HCT116 (cell line): ENCODE results near the gene PRICKLE2. TPM values are rescaled to one million over a fixed set of nuclear protein-coding genes. Genes with fewer than 3 reads are reported as not detected.

ENCODE experiments used
- ATAC-seq: fragments of 200-7000 bp; cut with Tn5 transposase; 2 replicates; pipeline ENCODE4 v1.9.1; 2020; ENCODE audit warnings: mild to moderate bottlenecking, moderate library complexity
- BruUV-seq: library from RNA; stranded (reverse); fragments of 400-500 nt; replicated peaks from 2 replicates; lab custom pipeline; 2021; lab: Mats Ljungman, UMichigan
- CTCF ChIA-PET: fragments of 300-600 bp; sonication (Branson Sonifier 250); formaldehyde crosslinking; loops from one replicate; lab custom pipeline; 2021; ENCODE audit warnings: antibody characterized with exemption; lab: Charles Lee
- POLR2A ChIA-PET: fragments of 300-600, 350-600 bp; sonication (Branson Sonifier 250); formaldehyde crosslinking; loops from one replicate; lab custom pipeline; 2021; ENCODE audit warnings: antibody characterized with exemption; lab: Charles Lee
- RAD21 ChIA-PET, 2 experiments: fragments of 300-600 bp; sonication (Branson Sonifier 250); formaldehyde crosslinking; loops; one replicate each; lab custom pipeline; 2023; ENCODE audit warnings: low total read pairs in 2 of 2; ENCODE audit not compliant: uncharacterized antibody in 2 of 2, unreplicated experiment in 2 of 2, low non-redundant PET in 1 of 2; lab: Charles Lee
- DNase-seq: peaks from one replicate; pipeline ENCODE4 v3.0.0-alpha.2; 2010; ENCODE audit warnings: low read depth, low spot score
- H2AFZ ChIP-seq: fragments of 200-600 bp; shearing (Covaris generic), sonication (generic); 2 replicates; pipeline ENCODE4 v1.6.1; 2017; ENCODE audit warnings: low read depth, mixed run types, mixed read lengths, antibody characterized with exemption, low read length; ENCODE audit not compliant: poor library complexity, severe bottlenecking
- H3K27ac ChIP-seq: 2 replicates; pipeline ENCODE4 v1.5.1; 2012; ENCODE audit warnings: low read depth, low read length
- H3K27me3 ChIP-seq: fragments of 200-600 bp; sonication (generic); 2 replicates; pipeline ENCODE4 v1.6.1; 2016; ENCODE audit warnings: mixed run types, low read length, mixed read lengths; ENCODE audit not compliant: insufficient read depth
- H3K36me3 ChIP-seq, 2 experiments: fragments of 200-500 bp in 1 of 2; fragments of 200-600 bp in 1 of 2; sonication (Bioruptor generic) in 1 of 2; sonication (generic) in 1 of 2; 2 replicates each; pipeline versions ENCODE4 v1.5.1 to v1.6.1; 2014 to 2016; ENCODE audit warnings: low read length in 2 of 2, inconsistent platforms in 1 of 2, mixed read lengths in 1 of 2, mixed run types in 1 of 2; ENCODE audit not compliant: insufficient read depth in 2 of 2, control insufficient read depth in 1 of 2
- H3K4me1 ChIP-seq, 2 experiments: fragments of 200-600 bp in 1 of 2; sonication (generic) in 1 of 2; 2 replicates each; pipeline versions ENCODE4 v1.5.1 to v1.6.1; 2012 to 2017; ENCODE audit warnings: low read length in 2 of 2, inconsistent platforms in 1 of 2, mild to moderate bottlenecking in 1 of 2, mixed read lengths in 1 of 2, mixed run types in 1 of 2, moderate library complexity in 1 of 2; ENCODE audit not compliant: insufficient read depth in 2 of 2, control insufficient read depth in 1 of 2
- H3K4me2 ChIP-seq: fragments of 200-600 bp; sonication (generic); 2 replicates; pipeline ENCODE4 v1.6.1; 2017; ENCODE audit warnings: mixed run types, low read length, mixed read lengths
- H3K4me3 ChIP-seq, 2 experiments: fragments of 200-600 bp in 1 of 2; sonication (generic) in 1 of 2; replicated peaks in 1 of 2; 2 replicates each; pipeline ENCODE4 v1.5.1; 2011 to 2016; ENCODE audit warnings: low read length in 2 of 2, control low read depth in 1 of 2, low read depth in 1 of 2, mild to moderate bottlenecking in 1 of 2, mixed read lengths in 1 of 2, mixed run types in 1 of 2
- H3K79me2 ChIP-seq: fragments of 200-600 bp; sonication (generic); 2 replicates; pipeline ENCODE4 v1.6.1; 2017; ENCODE audit warnings: mild to moderate bottlenecking, mixed run types, low read length, moderate library complexity, mixed read lengths; ENCODE audit not compliant: insufficient read depth
- H3K9ac ChIP-seq: fragments of 200-600 bp; sonication (generic); 2 replicates; pipeline ENCODE4 v1.6.1; 2016; ENCODE audit warnings: low read length, mixed read lengths
- H3K9me2 ChIP-seq: fragments of 200-600 bp; sonication (generic), shearing (Covaris generic); 2 replicates; pipeline ENCODE4 v1.6.1; 2017; ENCODE audit warnings: mixed run types, mild to moderate bottlenecking, moderate library complexity; ENCODE audit not compliant: insufficient read depth
- H3K9me3 ChIP-seq, 2 experiments: fragments of 200-500 bp in 1 of 2; fragments of 200-600 bp in 1 of 2; sonication (Bioruptor generic) in 1 of 2; sonication (generic) in 1 of 2; 2 replicates each; pipeline ENCODE4 v1.6.1; 2014 to 2017; ENCODE audit warnings: low read length in 2 of 2, mixed read lengths in 2 of 2, inconsistent platforms in 1 of 2, low read depth in 1 of 2, mild to moderate bottlenecking in 1 of 2, mixed run types in 1 of 2, moderate library complexity in 1 of 2; ENCODE audit not compliant: control insufficient read depth in 1 of 2, insufficient read depth in 1 of 2
- H4K20me1 ChIP-seq: fragments of 200-600 bp; sonication (generic), shearing (Covaris generic); 2 replicates; pipeline ENCODE4 v1.6.1; 2017; ENCODE audit warnings: mixed run types, mild to moderate bottlenecking, moderate library complexity; ENCODE audit not compliant: insufficient read depth
- CBX3 ChIP-seq: IDR thresholded peaks from 2 replicates; pipeline ENCODE4 v1.6.1; 2012; ENCODE audit warnings: low read depth
- CEBPB ChIP-seq: IDR thresholded peaks from 2 replicates; pipeline ENCODE4 v1.6.1; 2012; ENCODE audit warnings: low read depth
- EGR1 ChIP-seq: IDR thresholded peaks from 2 replicates; pipeline ENCODE4 v1.6.1; 2012; ENCODE audit warnings: low read depth
- ELF1 ChIP-seq: IDR thresholded peaks from 2 replicates; pipeline ENCODE4 v1.6.1; 2012; ENCODE audit warnings: low read depth, borderline replicate concordance
- EZH2 ChIP-seq: fragments of 200-600 bp; sonication (generic); IDR thresholded peaks from 2 replicates; pipeline ENCODE4 v1.6.1; 2017; ENCODE audit warnings: antibody characterized with exemption, mixed run types
- JUND ChIP-seq: IDR thresholded peaks from 2 replicates; pipeline ENCODE4 v1.6.1; 2012
- POLR2A ChIP-seq: IDR thresholded peaks from 2 replicates; pipeline ENCODE4 v1.7.0; 2011; ENCODE audit warnings: borderline replicate concordance; ENCODE audit not compliant: insufficient read depth, insufficient read length; ENCODE audit errors: extremely low read depth
- POLR2AphosphoS5 ChIP-seq: IDR thresholded peaks from 2 replicates; pipeline ENCODE4 v1.6.1; 2011; ENCODE audit warnings: mild to moderate bottlenecking, low read depth, low read length, moderate library complexity
- RAD21 ChIP-seq: IDR thresholded peaks from 2 replicates; pipeline ENCODE4 v1.6.1; 2012; ENCODE audit warnings: low read depth, mild to moderate bottlenecking
- SP1 ChIP-seq: IDR thresholded peaks from 2 replicates; pipeline ENCODE4 v1.6.1; 2012; ENCODE audit warnings: low read depth
- TCF7L2 ChIP-seq: IDR thresholded peaks from 2 replicates; pipeline ENCODE4 v1.7.0; 2011; ENCODE audit warnings: borderline replicate concordance, inconsistent platforms; ENCODE audit not compliant: insufficient read depth, insufficient read length; ENCODE audit errors: extremely low read depth
- YY1 ChIP-seq: IDR thresholded peaks from 2 replicates; pipeline ENCODE4 v1.6.1; 2011; ENCODE audit warnings: low read length, low read depth, moderate library complexity, mild to moderate bottlenecking; ENCODE audit not compliant: insufficient replicate concordance; ENCODE audit errors: extremely low read depth
- ZFX ChIP-seq: fragments of 450-650 bp; IDR thresholded peaks from 2 replicates; pipeline ENCODE4 v1.6.1; 2017
- ZNF274 ChIP-seq: fragments of 200-500 bp; sonication (Bioruptor generic); IDR thresholded peaks from 2 replicates; pipeline ENCODE4 v1.6.1; 2014; ENCODE audit warnings: mild to moderate bottlenecking, low read depth, low read length, inconsistent platforms
- intact Hi-C: fragments of 100-400 bp; cut with micrococcal nuclease; formaldehyde crosslinking; loops from 2 replicates; pipeline ENCODE4 v1.10.0; 2022
- total RNA-seq: library from RNA; stranded (reverse); gene quantifications from one replicate; pipeline ENCODE4 v1.2.1, GENCODE V29; 2021; ENCODE audit not compliant: unreplicated experiment
- TF ChIP-seq, protein P1 (sequence below), 3 experiments: fragments of 200-600 bp in 1 of 3; sonication (generic) in 1 of 3; IDR thresholded peaks in 2 of 3; conservative IDR thresholded peaks in 1 of 3; 2 replicates each; pipeline ENCODE4 v1.5.1; 2012 to 2017; ENCODE audit warnings: low read depth in 2 of 3, low read length in 2 of 3, antibody characterized with exemption in 1 of 3, borderline replicate concordance in 1 of 3, control low read depth in 1 of 3, mild to moderate bottlenecking in 1 of 3, mixed read lengths in 1 of 3, mixed run types in 1 of 3, moderate library complexity in 1 of 3; ENCODE audit not compliant: insufficient read depth in 1 of 3
- TF ChIP-seq, protein P2 (sequence below): IDR thresholded peaks from 2 replicates; pipeline ENCODE4 v1.6.1; 2012; ENCODE audit warnings: low read depth
- TF ChIP-seq, protein P3 (sequence below): IDR thresholded peaks from 2 replicates; pipeline ENCODE4 v1.6.1; 2012

The PRICKLE2 gene
- total RNA-seq, 1 experiment from 2014 or later = 0.05 TPM

DNA sequence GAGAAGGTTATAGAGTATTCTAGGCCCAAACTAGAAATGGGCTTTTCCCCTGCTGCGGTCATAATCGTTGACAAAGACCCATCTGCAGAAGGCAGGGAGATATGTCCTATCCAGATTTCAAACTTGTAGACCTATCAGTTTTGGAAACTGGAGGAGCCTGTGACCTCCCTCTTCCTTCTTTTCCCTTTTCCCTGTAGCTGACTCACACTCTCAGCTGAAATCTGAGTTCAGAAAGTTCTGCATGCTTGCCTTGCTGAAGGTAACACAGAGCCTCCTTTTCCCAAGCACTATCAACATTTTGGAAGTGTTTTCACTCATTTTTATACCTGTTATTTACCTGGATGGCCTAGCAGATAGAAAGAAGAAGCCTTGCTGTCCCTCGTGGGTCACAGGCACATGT, 142.9 kb downstream of the PRICKLE2 start:
- Histone ChIP-seq H3K79me2 (no peaks in the 10 kb centered on the region), H3K4me2 (no peak overlapping the region), H3K9ac (no peak overlapping the region), H3K27me3 (peaks cover 6% of the 10 kb centered on the region), H3K36me3 (no peaks in the 10 kb centered on the region), H3K9me2 (no peaks in the 10 kb centered on the region), H4K20me1 (no peaks in the 10 kb centered on the region), H2AFZ (no peak overlapping the region), H3K4me3 (no peak overlapping the region), H3K4me1 (peaks cover 0 to 9% of the 10 kb centered on the region in 2 experiments; a peak in 2 of 4 replicates), H3K27ac (no peak overlapping the region), H3K9me3 (no peaks in the 10 kb centered on the region)
- CTCF ChIA-PET = no interaction called here
- TF ChIP-seq YY1 = no peak
- no peak for TF ChIP-seq POLR2AphosphoS5
- ATAC-seq (no peak), DNase-seq (no peak)
- RAD21 ChIA-PET = no interaction called here
- BruUV-seq = no TSS peak
- intact Hi-C loops = no loop called here
- POLR2A ChIA-PET = no interaction called here

DNA sequence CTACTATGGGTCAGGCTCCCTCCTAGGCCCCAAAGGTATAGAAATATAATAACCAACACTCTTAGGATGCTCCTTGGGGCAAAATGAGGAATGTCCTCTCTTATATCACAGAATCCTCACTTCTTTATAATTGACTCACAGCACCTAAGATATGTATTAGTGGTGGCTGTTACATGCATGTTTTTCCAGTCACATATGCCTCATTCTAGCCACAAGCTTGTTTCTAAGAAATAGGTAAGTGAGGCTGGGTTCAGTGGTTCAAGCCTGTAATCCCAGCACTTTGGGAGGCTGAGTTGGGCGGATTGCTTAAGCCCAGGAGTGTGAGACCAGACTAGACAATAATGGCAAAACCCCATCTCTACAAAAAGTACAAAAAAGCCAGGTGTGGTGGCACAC, 144.0 kb downstream of the PRICKLE2 start:
- Histone ChIP-seq H3K79me2 (no peaks in the 10 kb centered on the region), H3K27ac (no peak overlapping the region), H2AFZ (no peak overlapping the region), H3K4me3 (no peak overlapping the region), H3K9me2 (no peaks in the 10 kb centered on the region), H4K20me1 (no peaks in the 10 kb centered on the region), H3K36me3 (no peaks in the 10 kb centered on the region), H3K9me3 (no peaks in the 10 kb centered on the region), H3K4me2 (no peak overlapping the region), H3K27me3 (peaks cover 9% of the 10 kb centered on the region; the same call in 1 of the 2 replicates), H3K9ac (no peak overlapping the region), H3K4me1 (peaks cover 0 to 9% of the 10 kb centered on the region in 2 experiments; a peak in 2 of 4 replicates)
- DNase-seq (no peak), ATAC-seq (no peak)
- BruUV-seq = no TSS peak
- POLR2A ChIA-PET = no interaction called here
- intact Hi-C loops = no loop called here
- CTCF ChIA-PET = no interaction called here
- RAD21 ChIA-PET = no interaction called here
- TF ChIP-seq, protein P1, sequence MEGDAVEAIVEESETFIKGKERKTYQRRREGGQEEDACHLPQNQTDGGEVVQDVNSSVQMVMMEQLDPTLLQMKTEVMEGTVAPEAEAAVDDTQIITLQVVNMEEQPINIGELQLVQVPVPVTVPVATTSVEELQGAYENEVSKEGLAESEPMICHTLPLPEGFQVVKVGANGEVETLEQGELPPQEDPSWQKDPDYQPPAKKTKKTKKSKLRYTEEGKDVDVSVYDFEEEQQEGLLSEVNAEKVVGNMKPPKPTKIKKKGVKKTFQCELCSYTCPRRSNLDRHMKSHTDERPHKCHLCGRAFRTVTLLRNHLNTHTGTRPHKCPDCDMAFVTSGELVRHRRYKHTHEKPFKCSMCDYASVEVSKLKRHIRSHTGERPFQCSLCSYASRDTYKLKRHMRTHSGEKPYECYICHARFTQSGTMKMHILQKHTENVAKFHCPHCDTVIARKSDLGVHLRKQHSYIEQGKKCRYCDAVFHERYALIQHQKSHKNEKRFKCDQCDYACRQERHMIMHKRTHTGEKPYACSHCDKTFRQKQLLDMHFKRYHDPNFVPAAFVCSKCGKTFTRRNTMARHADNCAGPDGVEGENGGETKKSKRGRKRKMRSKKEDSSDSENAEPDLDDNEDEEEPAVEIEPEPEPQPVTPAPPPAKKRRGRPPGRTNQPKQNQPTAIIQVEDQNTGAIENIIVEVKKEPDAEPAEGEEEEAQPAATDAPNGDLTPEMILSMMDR (IDR thresholded peaks at IDR 0.05 in 2 of 3, conservative IDR thresholded peaks at IDR 0.05 in 1 of 3; ENCODE audit: borderline replicate concordance in 1 of 3, insufficient read depth in 1 of 3, low read depth in 2 of 3, low read length in 2 of 3) = no peak
- TF ChIP-seq ELF1 (no peak), ZFX (no peak), POLR2AphosphoS5 (no peak), POLR2A (no peak), ZNF274 (no peak), TCF7L2 (no peak), RAD21 (no peak), CEBPB (no peak), CBX3 (no peak), EGR1 (no peak), SP1 (no peak), JUND (no peak), EZH2 (no peak), YY1 (no peak)
- TF ChIP-seq, protein P2, sequence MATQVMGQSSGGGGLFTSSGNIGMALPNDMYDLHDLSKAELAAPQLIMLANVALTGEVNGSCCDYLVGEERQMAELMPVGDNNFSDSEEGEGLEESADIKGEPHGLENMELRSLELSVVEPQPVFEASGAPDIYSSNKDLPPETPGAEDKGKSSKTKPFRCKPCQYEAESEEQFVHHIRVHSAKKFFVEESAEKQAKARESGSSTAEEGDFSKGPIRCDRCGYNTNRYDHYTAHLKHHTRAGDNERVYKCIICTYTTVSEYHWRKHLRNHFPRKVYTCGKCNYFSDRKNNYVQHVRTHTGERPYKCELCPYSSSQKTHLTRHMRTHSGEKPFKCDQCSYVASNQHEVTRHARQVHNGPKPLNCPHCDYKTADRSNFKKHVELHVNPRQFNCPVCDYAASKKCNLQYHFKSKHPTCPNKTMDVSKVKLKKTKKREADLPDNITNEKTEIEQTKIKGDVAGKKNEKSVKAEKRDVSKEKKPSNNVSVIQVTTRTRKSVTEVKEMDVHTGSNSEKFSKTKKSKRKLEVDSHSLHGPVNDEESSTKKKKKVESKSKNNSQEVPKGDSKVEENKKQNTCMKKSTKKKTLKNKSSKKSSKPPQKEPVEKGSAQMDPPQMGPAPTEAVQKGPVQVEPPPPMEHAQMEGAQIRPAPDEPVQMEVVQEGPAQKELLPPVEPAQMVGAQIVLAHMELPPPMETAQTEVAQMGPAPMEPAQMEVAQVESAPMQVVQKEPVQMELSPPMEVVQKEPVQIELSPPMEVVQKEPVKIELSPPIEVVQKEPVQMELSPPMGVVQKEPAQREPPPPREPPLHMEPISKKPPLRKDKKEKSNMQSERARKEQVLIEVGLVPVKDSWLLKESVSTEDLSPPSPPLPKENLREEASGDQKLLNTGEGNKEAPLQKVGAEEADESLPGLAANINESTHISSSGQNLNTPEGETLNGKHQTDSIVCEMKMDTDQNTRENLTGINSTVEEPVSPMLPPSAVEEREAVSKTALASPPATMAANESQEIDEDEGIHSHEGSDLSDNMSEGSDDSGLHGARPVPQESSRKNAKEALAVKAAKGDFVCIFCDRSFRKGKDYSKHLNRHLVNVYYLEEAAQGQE = no peak
- TF ChIP-seq, protein P3, sequence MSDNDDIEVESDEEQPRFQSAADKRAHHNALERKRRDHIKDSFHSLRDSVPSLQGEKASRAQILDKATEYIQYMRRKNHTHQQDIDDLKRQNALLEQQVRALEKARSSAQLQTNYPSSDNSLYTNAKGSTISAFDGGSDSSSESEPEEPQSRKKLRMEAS = no peak
